Astrocyte of the cerebellum (primary cell): Measurements from ENCODE around the gene GP1BB.
A peak's percentile ranks its signal among the peaks of the same experiment; 100 is the strongest.

Source experiments
- DNase-seq: peaks from one replicate; pipeline ENCODE4 v3.0.0-alpha.2; 2011; ENCODE audit warnings: low read depth
- H3K4me3 ChIP-seq: 2 replicates; pipeline ENCODE4 v1.5.1; 2011; ENCODE audit warnings: mild to moderate bottlenecking, low read depth, low read length, moderate library complexity
- CTCF ChIP-seq: IDR thresholded peaks from 2 replicates; pipeline ENCODE4 v1.5.1; 2012; ENCODE audit warnings: low read length, low read depth, moderate library complexity, mild to moderate bottlenecking; ENCODE audit errors: missing control alignments
- in situ Hi-C: cut with HindIII; loops from 2 replicates; pipeline ENCODE4 v1.10.0; 2017; ENCODE audit warnings: low sequenced_read_pairs

Gene GP1BB

GRCh38 chr22:19709063-19709769 lies 14.1 kb upstream of the GP1BB start:
- DNase-seq, result no peak

GRCh38 chr22:19710020-19710768 lies 13.1 kb upstream of the GP1BB start:
- H3K4me3 ChIP-seq, result no peak overlapping the region
- no peak for DNase-seq
- in situ Hi-C loops, result no loop called here
- no peak for TF ChIP-seq CTCF

More at GRCh38 chr22:19709063-19709769, 14.1 kb upstream of the GP1BB start:
- no peak overlapping the region for H3K4me3 ChIP-seq
- TF ChIP-seq CTCF, result no peak
- in situ Hi-C loops, result no loop called here

- no peak for DNase-seq
- no peak for TF ChIP-seq CTCF
- in situ Hi-C loops, result no loop called here
- H3K4me3 ChIP-seq, result no peak overlapping the region
Observed at GRCh38 chr22:19710769-19711106, 12.6 kb upstream of the GP1BB start.

GRCh38 chr22:19713245-19713644 lies 10.1 kb upstream of the GP1BB start:
- no peak overlapping the region for H3K4me3 ChIP-seq
- in situ Hi-C loops, result no loop called here
- no peak for TF ChIP-seq CTCF
- DNase-seq, result no peak

- TF ChIP-seq CTCF, result no peak
- DNase-seq, result no peak
- in situ Hi-C loops, result no loop called here
- peak overlapping the region; percentile 38 for H3K4me3 ChIP-seq
Observed at GRCh38 chr22:19713650-19714311, 9.6 kb upstream of the GP1BB start.

GRCh38 chr22:19714312-19715187 lies 8.8 kb upstream of the GP1BB start, which contains the start of gene SEPTIN5:
Gene SEPTIN5, plus strand, starts transcription at chr22:19714503. Its CDS starts 86 bp downstream, at chr22:19714589.
- no peak for TF ChIP-seq CTCF
- in situ Hi-C loops, result no loop called here
- H3K4me3 ChIP-seq, result peak within 1 kb of the TSS; percentile 57
- DNase-seq, result no peak
